IMR-90 (cell line): ENCODE data around the gene ASS1. TPM values are rescaled to one million over a fixed set of nuclear protein-coding genes. Genes with fewer than 3 reads are reported as not detected.

Experiments
- ATAC-seq: fragments of 200-7000 bp; cut with Tn5 transposase; 2 replicates; pipeline ENCODE4 v1.9.1; 2020; ENCODE audit warnings: low read depth, mild to moderate bottlenecking, moderate library complexity
- BruUV-seq: library from RNA; stranded (reverse); fragments of 400-500 nt; replicated peaks from 2 replicates; lab custom pipeline; 2021; lab: Mats Ljungman, UMichigan
- CTCF ChIA-PET: fragments of 300-600 bp; formaldehyde crosslinking; extraction: SDS; loops from one replicate; lab custom pipeline; 2021; ENCODE audit warnings: antibody characterized with exemption; lab: Yijun Ruan, JAX
- POLR2A ChIA-PET: fragments of 300-600 bp; sonication (Branson Sonifier 250); formaldehyde crosslinking; loops from one replicate; lab custom pipeline; 2022; ENCODE audit warnings: antibody characterized with exemption; ENCODE audit not compliant: unreplicated experiment; lab: Charles Lee
- DNase-seq: peaks from one replicate; pipeline ENCODE4 v3.0.0; 2013
- H2AFZ ChIP-seq: replicated peaks from 2 replicates; pipeline ENCODE3; 2013; ENCODE audit warnings: low read length, mild to moderate bottlenecking; ENCODE audit not compliant: poor library complexity
- H2AK5ac ChIP-seq: 2 replicates; pipeline ENCODE4 v1.6.1; 2013; ENCODE audit warnings: low read depth, low read length, inconsistent platforms
- H2AK9ac ChIP-seq: replicated peaks from 2 replicates; pipeline ENCODE3; 2013; ENCODE audit warnings: mild to moderate bottlenecking, low read depth, low read length, moderate library complexity; ENCODE audit not compliant: poor library complexity
- H2BK120ac ChIP-seq: 2 replicates; pipeline ENCODE4 v1.6.1; 2013; ENCODE audit warnings: low read depth, low read length, inconsistent platforms
- H2BK15ac ChIP-seq: 3 replicates; pipeline ENCODE4 v1.6.1; 2013; ENCODE audit warnings: low read depth, low read length, inconsistent platforms
- H2BK20ac ChIP-seq: 2 replicates; pipeline ENCODE4 v1.6.1; 2013; ENCODE audit warnings: low read depth, mild to moderate bottlenecking, inconsistent platforms, low read length, moderate library complexity
- H2BK5ac ChIP-seq: 2 replicates; pipeline ENCODE4 v1.6.1; 2013; ENCODE audit warnings: mild to moderate bottlenecking, low read depth, low read length, inconsistent platforms; ENCODE audit not compliant: poor library complexity, severe bottlenecking
- H3K14ac ChIP-seq: replicated peaks from 2 replicates; pipeline ENCODE4 v1.6.1; 2013; ENCODE audit warnings: low read depth, low read length, inconsistent platforms
- H3K18ac ChIP-seq: 2 replicates; pipeline ENCODE4 v1.6.1; 2013; ENCODE audit warnings: low read depth, low read length, control low read depth
- H3K23ac ChIP-seq: 2 replicates; pipeline ENCODE4 v1.6.1; 2013; ENCODE audit warnings: low read depth, low read length, inconsistent platforms
- H3K27ac ChIP-seq: 2 replicates; pipeline ENCODE4 v1.5.1; 2013; ENCODE audit warnings: mild to moderate bottlenecking, control low read depth, low read length; ENCODE audit not compliant: insufficient read depth
- H3K27me3 ChIP-seq: 2 replicates; pipeline ENCODE4 v1.6.1; 2013; ENCODE audit warnings: low read length; ENCODE audit not compliant: control insufficient read depth, insufficient read depth
- H3K36me3 ChIP-seq: 2 replicates; pipeline ENCODE4 v1.6.1; 2013; ENCODE audit warnings: low read length, mixed read lengths; ENCODE audit not compliant: control insufficient read depth, insufficient read depth
- H3K4ac ChIP-seq: 2 replicates; pipeline ENCODE4 v1.6.1; 2013; ENCODE audit warnings: low read depth, low read length, inconsistent platforms
- H3K4me1 ChIP-seq: 2 replicates; pipeline ENCODE4 v1.6.1; 2013; ENCODE audit warnings: low read length, mixed read lengths; ENCODE audit not compliant: control insufficient read depth, insufficient read depth
- H3K4me2 ChIP-seq: 2 replicates; pipeline ENCODE4 v1.6.1; 2013; ENCODE audit warnings: low read depth, mild to moderate bottlenecking, control low read depth, low read length, moderate library complexity
- H3K4me3 ChIP-seq: 2 replicates; pipeline ENCODE4 v1.5.1; 2013; ENCODE audit warnings: low read depth, mild to moderate bottlenecking, control low read depth, low read length, moderate library complexity; ENCODE audit not compliant: insufficient read depth
- H3K56ac ChIP-seq: 2 replicates; pipeline ENCODE4 v1.6.1; 2013; ENCODE audit warnings: low read length, inconsistent platforms; ENCODE audit not compliant: insufficient read depth; ENCODE audit errors: extremely low read depth
- H3K79me1 ChIP-seq, 2 experiments: 2 replicates each; pipeline ENCODE4 v1.6.1; 2013; ENCODE audit warnings: low read length in 2 of 2, inconsistent platforms in 1 of 2, low read depth in 1 of 2
- H3K9ac ChIP-seq: 2 replicates; pipeline ENCODE4 v1.6.1; 2013; ENCODE audit warnings: low read depth, low read length, control low read depth
- H3K9me1 ChIP-seq: 2 replicates; pipeline ENCODE4 v1.6.1; 2013; ENCODE audit warnings: low read length, inconsistent platforms; ENCODE audit not compliant: insufficient read depth
- H3K9me3 ChIP-seq: 2 replicates; pipeline ENCODE4 v1.6.1; 2013; ENCODE audit warnings: low read length; ENCODE audit not compliant: control insufficient read depth, insufficient read depth
- H4K20me1 ChIP-seq: 2 replicates; pipeline ENCODE4 v1.6.1; 2013; ENCODE audit warnings: low read length, inconsistent platforms; ENCODE audit not compliant: insufficient read depth
- H4K5ac ChIP-seq: 2 replicates; pipeline ENCODE4 v1.6.1; 2013; ENCODE audit warnings: mild to moderate bottlenecking, low read depth, low read length, control low read depth
- H4K8ac ChIP-seq, 2 experiments: 2 replicates each; pipeline ENCODE4 v1.6.1; 2013; ENCODE audit warnings: low read depth in 2 of 2, low read length in 2 of 2, control low read depth in 1 of 2, inconsistent platforms in 1 of 2
- H4K91ac ChIP-seq: 2 replicates; pipeline ENCODE4 v1.6.1; 2013; ENCODE audit warnings: low read depth, low read length, inconsistent platforms; ENCODE audit not compliant: insufficient read depth
- BHLHE40 ChIP-seq: fragments of 150-350 bp; IDR thresholded peaks from 2 replicates; pipeline ENCODE4 v1.6.1; 2016; ENCODE audit warnings: mild to moderate bottlenecking, low read depth, low read length
- CEBPB ChIP-seq: IDR thresholded peaks from 2 replicates; pipeline ENCODE4 v1.6.1; 2012; ENCODE audit warnings: low read depth, low read length, improper control_type of control experiment
- CHD1 ChIP-seq: IDR thresholded peaks from 2 replicates; pipeline ENCODE4 v1.6.1; 2012; ENCODE audit warnings: low read depth, low read length, improper control_type of control experiment
- FOS ChIP-seq: fragments of 150-350 bp; IDR thresholded peaks from 2 replicates; pipeline ENCODE4 v1.6.1; 2016; ENCODE audit warnings: low read depth, low read length
- MAFK ChIP-seq: IDR thresholded peaks from 2 replicates; pipeline ENCODE4 v1.6.1; 2012; ENCODE audit warnings: low read depth, low read length, improper control_type of control experiment
- MAZ ChIP-seq: IDR thresholded peaks from 2 replicates; pipeline ENCODE4 v1.6.1; 2012; ENCODE audit warnings: low read depth, mild to moderate bottlenecking, low read length, improper control_type of control experiment, moderate library complexity, borderline replicate concordance
- MXI1 ChIP-seq: IDR thresholded peaks from 2 replicates; pipeline ENCODE4 v1.6.1; 2012; ENCODE audit warnings: low read depth, mild to moderate bottlenecking, low read length, moderate library complexity, borderline replicate concordance
- NFE2L2 ChIP-seq: fragments of 150-350 bp; IDR thresholded peaks from 2 replicates; pipeline ENCODE4 v1.6.1; 2016; ENCODE audit warnings: low read depth, mild to moderate bottlenecking, low read length
- POLR2A ChIP-seq: IDR thresholded peaks from 2 replicates; pipeline ENCODE4 v1.6.1; 2012; ENCODE audit warnings: mild to moderate bottlenecking, low read depth, low read length
- RAD21 ChIP-seq: IDR thresholded peaks from 2 replicates; pipeline ENCODE4 v1.6.1; 2012; ENCODE audit warnings: low read length, improper control_type of control experiment
- RCOR1 ChIP-seq: IDR thresholded peaks from 2 replicates; pipeline ENCODE4 v1.6.1; 2012; ENCODE audit warnings: mild to moderate bottlenecking, low read length, improper control_type of control experiment; ENCODE audit not compliant: insufficient replicate concordance
- RFX5 ChIP-seq: IDR thresholded peaks from 2 replicates; pipeline ENCODE4 v1.8.0; 2012; ENCODE audit warnings: low read depth, mild to moderate bottlenecking, low read length, moderate library complexity
- SMC3 ChIP-seq: fragments of 150-350 bp; IDR thresholded peaks from 2 replicates; pipeline ENCODE4 v1.6.1; 2016; ENCODE audit warnings: low read depth, mild to moderate bottlenecking, antibody characterized with exemption, low read length, moderate library complexity
- WGBS, 2 experiments: methylation state at CpG; one replicate each; pipeline versions ENCODE4 v1.1.5 to v1.1.7; 2013; ENCODE audit warnings: missing lambda C conversion rate in 2 of 2; ENCODE audit not compliant: insufficient read length in 1 of 2; ENCODE audit errors: extremely low coverage in 2 of 2; 5-methylcytosine and 5-hydroxymethylcytosine counted together
- dilution Hi-C: fragments of 300-500 bp; cut with HindIII; formaldehyde crosslinking; loops from one replicate; pipeline ENCODE4 v1.14.3; 2018; ENCODE audit warnings: low sequenced_read_pairs; ENCODE audit not compliant: unreplicated experiment
- in situ Hi-C: fragments of 300-500 bp; cut with MboI; formaldehyde crosslinking; loops from 3 replicates; pipeline ENCODE4 v1.14.3; 2019; ENCODE audit warnings: low sequenced_read_pairs, inconsistent platforms, mixed read lengths
- intact Hi-C: fragments of 100-400 bp; cut with micrococcal nuclease; formaldehyde crosslinking; loops from 2 replicates; pipeline ENCODE4 v1.10.0; 2022
- polyA plus RNA-seq, 3 experiments: library from polyadenylated mRNA; depleted of rRNA; stranded (reverse); fragments of >200 nt; gene quantifications; 2 replicates each; pipeline ENCODE4 v1.2.3, GENCODE V29; 2012; ENCODE audit warnings: low replicate concordance in 1 of 3
- total RNA-seq: library from RNA; depleted of rRNA; stranded (reverse); fragments of >200 nt; gene quantifications from 2 replicates; pipeline ENCODE4 v1.2.3, GENCODE V29; 2012
- TF ChIP-seq, protein P1 (sequence below): conservative IDR thresholded peaks from 2 replicates; pipeline ENCODE4 v1.5.1; 2012; ENCODE audit warnings: mild to moderate bottlenecking, low read depth, low read length, improper control_type of control experiment
- TF ChIP-seq, protein P2 (sequence below): fragments of 150-350 bp; IDR thresholded peaks from 2 replicates; pipeline ENCODE4 v1.6.1; 2016; ENCODE audit warnings: low read depth, mild to moderate bottlenecking, low read length, moderate library complexity, borderline replicate concordance
- TF ChIP-seq, protein P3 (sequence below): fragments of 150-350 bp; IDR thresholded peaks from 2 replicates; pipeline ENCODE4 v1.6.1; 2017; ENCODE audit warnings: mild to moderate bottlenecking, antibody characterized with exemption, low read length, low read depth

ASS1 gene
- total and polyA plus RNA-seq, 2 of the 4 experiments (the other 2 are of a cell fraction) = 39.6 to 41.9 TPM

DNA sequence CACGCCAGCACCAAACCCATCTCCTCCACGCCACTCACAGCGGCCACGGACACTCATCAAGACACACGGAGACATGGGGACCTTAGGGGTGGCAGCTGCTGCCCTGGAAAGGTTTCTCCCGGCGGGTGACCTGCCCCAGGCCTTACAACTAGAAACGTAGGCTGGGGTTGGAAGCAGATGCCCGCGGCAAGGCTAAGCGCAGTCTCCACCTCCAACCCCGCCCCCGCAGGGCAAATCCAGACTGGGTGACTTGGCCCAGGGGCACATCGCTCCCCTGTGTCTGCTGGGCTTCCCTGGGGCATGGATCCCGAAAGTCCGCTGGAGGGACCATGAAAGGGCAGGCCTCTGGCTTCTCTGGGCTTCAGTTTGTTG, 12.0 kb upstream of the ASS1 start:
- peak overlapping the region; percentile 64; the same call in 1 of the 2 replicates for H3K4me2 ChIP-seq
- TF ChIP-seq CHD1 (no peak), FOS (no peak), MXI1 (no peak), RFX5 (no peak), NFE2L2 (no peak), MAFK (no peak), CEBPB (no peak), POLR2A (no peak), SMC3 (no peak), RAD21 (no peak), RCOR1 (no peak), BHLHE40 (no peak), MAZ (no peak)
- TF ChIP-seq, protein P1, sequence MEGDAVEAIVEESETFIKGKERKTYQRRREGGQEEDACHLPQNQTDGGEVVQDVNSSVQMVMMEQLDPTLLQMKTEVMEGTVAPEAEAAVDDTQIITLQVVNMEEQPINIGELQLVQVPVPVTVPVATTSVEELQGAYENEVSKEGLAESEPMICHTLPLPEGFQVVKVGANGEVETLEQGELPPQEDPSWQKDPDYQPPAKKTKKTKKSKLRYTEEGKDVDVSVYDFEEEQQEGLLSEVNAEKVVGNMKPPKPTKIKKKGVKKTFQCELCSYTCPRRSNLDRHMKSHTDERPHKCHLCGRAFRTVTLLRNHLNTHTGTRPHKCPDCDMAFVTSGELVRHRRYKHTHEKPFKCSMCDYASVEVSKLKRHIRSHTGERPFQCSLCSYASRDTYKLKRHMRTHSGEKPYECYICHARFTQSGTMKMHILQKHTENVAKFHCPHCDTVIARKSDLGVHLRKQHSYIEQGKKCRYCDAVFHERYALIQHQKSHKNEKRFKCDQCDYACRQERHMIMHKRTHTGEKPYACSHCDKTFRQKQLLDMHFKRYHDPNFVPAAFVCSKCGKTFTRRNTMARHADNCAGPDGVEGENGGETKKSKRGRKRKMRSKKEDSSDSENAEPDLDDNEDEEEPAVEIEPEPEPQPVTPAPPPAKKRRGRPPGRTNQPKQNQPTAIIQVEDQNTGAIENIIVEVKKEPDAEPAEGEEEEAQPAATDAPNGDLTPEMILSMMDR = no peak
- TF ChIP-seq, protein P2, sequence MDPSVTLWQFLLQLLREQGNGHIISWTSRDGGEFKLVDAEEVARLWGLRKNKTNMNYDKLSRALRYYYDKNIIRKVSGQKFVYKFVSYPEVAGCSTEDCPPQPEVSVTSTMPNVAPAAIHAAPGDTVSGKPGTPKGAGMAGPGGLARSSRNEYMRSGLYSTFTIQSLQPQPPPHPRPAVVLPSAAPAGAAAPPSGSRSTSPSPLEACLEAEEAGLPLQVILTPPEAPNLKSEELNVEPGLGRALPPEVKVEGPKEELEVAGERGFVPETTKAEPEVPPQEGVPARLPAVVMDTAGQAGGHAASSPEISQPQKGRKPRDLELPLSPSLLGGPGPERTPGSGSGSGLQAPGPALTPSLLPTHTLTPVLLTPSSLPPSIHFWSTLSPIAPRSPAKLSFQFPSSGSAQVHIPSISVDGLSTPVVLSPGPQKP = no peak
- TF ChIP-seq, protein P3, sequence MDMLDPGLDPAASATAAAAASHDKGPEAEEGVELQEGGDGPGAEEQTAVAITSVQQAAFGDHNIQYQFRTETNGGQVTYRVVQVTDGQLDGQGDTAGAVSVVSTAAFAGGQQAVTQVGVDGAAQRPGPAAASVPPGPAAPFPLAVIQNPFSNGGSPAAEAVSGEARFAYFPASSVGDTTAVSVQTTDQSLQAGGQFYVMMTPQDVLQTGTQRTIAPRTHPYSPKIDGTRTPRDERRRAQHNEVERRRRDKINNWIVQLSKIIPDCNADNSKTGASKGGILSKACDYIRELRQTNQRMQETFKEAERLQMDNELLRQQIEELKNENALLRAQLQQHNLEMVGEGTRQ = no peak
- in situ Hi-C loops = no loop called here

More for the DNA sequence above, 12.0 kb upstream of the ASS1 start:
- no peaks in the 10 kb centered on the region for H4K20me1 ChIP-seq
- no peak overlapping the region for H4K91ac ChIP-seq
- peaks cover 27% of the 10 kb centered on the region for H3K27me3 ChIP-seq
- H4K8ac ChIP-seq = 0 out of 4 replicates have a peak overlapping the region, but pooled peaks of 1 of the 2 experiments have one; percentile 16
- no peak overlapping the region for H3K4ac ChIP-seq
- no peak overlapping the region for H3K18ac ChIP-seq
- H3K9ac ChIP-seq = no peak overlapping the region
- ATAC-seq (no peak), DNase-seq (no peak)
- no peak overlapping the region for H2AK5ac ChIP-seq
- no peak overlapping the region; the same call in 1 of the 2 replicates for H2BK20ac ChIP-seq
- no peak overlapping the region for H2BK120ac ChIP-seq
- H3K79me1 ChIP-seq = no peaks in the 10 kb centered on the region
- H3K27ac ChIP-seq = no peak overlapping the region
- no TSS peak for BruUV-seq
- no peaks in the 10 kb centered on the region; the same call in 1 of the 2 replicates for H3K4me1 ChIP-seq
- H3K9me3 ChIP-seq = no peaks in the 10 kb centered on the region
- H3K36me3 ChIP-seq = no peaks in the 10 kb centered on the region
- no peak overlapping the region for H3K56ac ChIP-seq
- dilution Hi-C loops = no loop called here
- ChIA-PET CTCF (no interaction called here), POLR2A (no interaction called here)
- H4K5ac ChIP-seq = no peak overlapping the region
- intact Hi-C loops = no loop called here
- H3K4me3 ChIP-seq = no peak overlapping the region
- no peak overlapping the region for H3K23ac ChIP-seq
- H3K9me1 ChIP-seq = no peaks in the 10 kb centered on the region
- 34% methylated on average over 6 of the region's 16 CpGs; no CpG with 5 or more reads in 1 of the 2 experiments for WGBS, 2 experiments
- H2BK5ac ChIP-seq = no peak overlapping the region
- peak overlapping the region; percentile 9 for H2AK9ac ChIP-seq
- no peak overlapping the region for H3K14ac ChIP-seq
- no peak overlapping the region for H2BK15ac ChIP-seq
- H2AFZ ChIP-seq = peak overlapping the region; percentile 87
